Activated naive CD8-positive, alpha-beta T cell (primary cell): ENCODE data around the gene FAM120A.

ENCODE experiments used
- H3K27ac Mint-ChIP-seq: one replicate; pipeline ENCODE4 v1.8.0; 2021; ENCODE audit warnings: mixed read lengths
- H3K27me3 Mint-ChIP-seq: one replicate; pipeline ENCODE4 v1.8.0; 2021; ENCODE audit warnings: mixed read lengths
- H3K36me3 Mint-ChIP-seq: one replicate; pipeline ENCODE4 v1.8.0; 2021; ENCODE audit warnings: mixed read lengths
- H3K4me1 Mint-ChIP-seq: one replicate; pipeline ENCODE4 v1.8.0; 2021; ENCODE audit warnings: low read depth, mixed read lengths
- H3K4me3 Mint-ChIP-seq: one replicate; pipeline ENCODE4 v1.8.0; 2021; ENCODE audit warnings: mild to moderate bottlenecking, mixed read lengths
- H3K9me3 Mint-ChIP-seq: one replicate; pipeline ENCODE4 v1.8.0; 2021; ENCODE audit warnings: low read depth, mixed read lengths

FAM120A gene

DNA sequence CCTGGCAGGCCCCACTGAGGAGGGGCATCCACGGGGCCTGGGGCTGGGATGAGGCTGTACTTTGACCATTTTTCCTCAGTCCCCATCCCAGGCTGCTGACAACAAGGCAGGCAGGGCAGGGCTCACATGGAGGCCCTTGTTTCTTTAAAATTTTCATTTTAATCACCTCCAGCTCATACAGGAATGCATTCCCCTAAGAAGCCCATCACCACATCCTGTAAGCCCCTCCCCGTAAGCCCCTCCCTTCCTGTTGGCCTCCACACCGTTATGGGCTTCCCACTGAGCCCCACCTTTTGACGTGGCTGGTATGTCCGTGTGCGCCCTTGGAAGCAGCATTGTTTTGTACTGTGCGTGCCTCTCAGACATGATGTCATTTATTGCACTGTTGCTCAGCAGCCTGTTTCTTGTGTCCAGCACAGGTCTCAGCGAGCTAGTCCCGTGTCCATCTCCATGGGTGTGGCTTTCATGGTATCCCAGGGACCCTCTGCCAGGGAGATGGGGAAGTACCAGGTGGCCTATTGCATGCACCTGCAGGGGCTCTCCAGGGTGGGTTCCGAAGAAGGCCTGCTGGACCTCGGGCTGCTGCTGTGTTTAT is 147.3 kb downstream of the FAM120A start:
- H3K4me3 Mint-ChIP-seq, result peak overlapping the region; percentile 62
- H3K4me1 Mint-ChIP-seq, result peaks cover 58% of the 10 kb centered on the region
- H3K9me3 Mint-ChIP-seq, result no peaks in the 10 kb centered on the region
- H3K27ac Mint-ChIP-seq, result peak overlapping the region; percentile 34
- H3K27me3 Mint-ChIP-seq, result no peaks in the 10 kb centered on the region
- H3K36me3 Mint-ChIP-seq, result no peaks in the 10 kb centered on the region

DNA sequence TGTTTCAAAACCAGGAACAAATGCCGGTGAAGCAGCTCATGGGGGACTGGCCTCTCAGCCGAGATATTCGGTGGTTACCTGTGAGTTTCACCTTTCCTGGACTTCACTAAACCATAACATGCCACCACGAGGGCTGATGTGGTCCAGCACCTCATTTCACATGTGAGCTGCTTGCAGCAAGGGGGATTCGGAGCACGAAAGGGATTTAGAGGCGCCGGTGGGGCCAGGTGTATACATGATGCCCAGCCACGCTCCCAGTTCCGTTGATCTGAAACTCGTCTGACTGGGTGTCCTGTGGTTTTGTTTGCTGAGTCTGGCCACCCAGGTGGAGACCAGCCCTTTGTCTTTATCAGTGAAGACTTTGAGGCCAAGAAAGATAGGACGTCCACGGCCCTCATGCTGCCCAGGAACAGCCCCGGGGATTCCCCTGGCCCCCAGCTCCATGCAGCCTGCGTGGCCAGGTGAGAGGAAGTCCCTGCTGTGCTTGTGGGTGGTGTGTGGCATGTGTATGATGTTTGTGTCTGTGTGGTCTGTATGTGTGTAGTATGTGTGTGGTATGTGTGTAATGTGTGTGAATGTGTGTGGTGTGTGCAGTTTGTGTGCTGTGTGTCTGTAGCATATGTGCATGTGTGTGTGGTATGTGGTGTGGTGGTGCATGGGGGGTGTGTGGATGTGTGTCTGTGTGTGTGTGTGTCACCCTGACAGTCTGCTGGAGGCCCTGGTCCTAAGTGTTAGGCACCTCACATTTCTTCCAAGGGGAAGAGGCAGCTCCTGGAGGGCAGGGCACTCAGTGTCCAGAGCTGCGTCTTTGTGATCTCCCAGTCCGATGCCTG is 148.3 kb downstream of the FAM120A start:
- Mint-ChIP-seq H3K9me3 (peaks cover 2% of the 10 kb centered on the region), H3K27me3 (no peaks in the 10 kb centered on the region), H3K4me1 (peaks cover 60% of the 10 kb centered on the region), H3K4me3 (peak overlapping the region; percentile 21), H3K27ac (peak overlapping the region; percentile 3), H3K36me3 (peaks cover 2% of the 10 kb centered on the region)

- peak overlapping the region; percentile 2 for H3K4me3 Mint-ChIP-seq
- no peaks in the 10 kb centered on the region for H3K27me3 Mint-ChIP-seq
- peaks cover 3% of the 10 kb centered on the region for H3K9me3 Mint-ChIP-seq
- H3K4me1 Mint-ChIP-seq, result peaks cover 57% of the 10 kb centered on the region
- H3K27ac Mint-ChIP-seq, result peak overlapping the region; percentile 3
- peaks cover 6% of the 10 kb centered on the region for H3K36me3 Mint-ChIP-seq
These were observed 149.0 kb downstream of the FAM120A start for GRCh38 chr9:93600504-93600903.

GRCh38 chr9:93601063-93601462 is 149.6 kb downstream of the FAM120A start:
- Mint-ChIP-seq H3K36me3 (peaks cover 8% of the 10 kb centered on the region), H3K4me3 (no peak overlapping the region), H3K4me1 (peaks cover 52% of the 10 kb centered on the region), H3K27me3 (no peaks in the 10 kb centered on the region), H3K27ac (peak overlapping the region; percentile 61), H3K9me3 (peaks cover 3% of the 10 kb centered on the region)

GRCh38 chr9:93601666-93602065 is 150.2 kb downstream of the FAM120A start:
- peaks cover 3% of the 10 kb centered on the region for H3K9me3 Mint-ChIP-seq
- H3K4me3 Mint-ChIP-seq, result no peak overlapping the region
- peaks cover 49% of the 10 kb centered on the region for H3K4me1 Mint-ChIP-seq
- peaks cover 13% of the 10 kb centered on the region for H3K36me3 Mint-ChIP-seq
- no peak overlapping the region for H3K27ac Mint-ChIP-seq
- H3K27me3 Mint-ChIP-seq, result no peaks in the 10 kb centered on the region

DNA sequence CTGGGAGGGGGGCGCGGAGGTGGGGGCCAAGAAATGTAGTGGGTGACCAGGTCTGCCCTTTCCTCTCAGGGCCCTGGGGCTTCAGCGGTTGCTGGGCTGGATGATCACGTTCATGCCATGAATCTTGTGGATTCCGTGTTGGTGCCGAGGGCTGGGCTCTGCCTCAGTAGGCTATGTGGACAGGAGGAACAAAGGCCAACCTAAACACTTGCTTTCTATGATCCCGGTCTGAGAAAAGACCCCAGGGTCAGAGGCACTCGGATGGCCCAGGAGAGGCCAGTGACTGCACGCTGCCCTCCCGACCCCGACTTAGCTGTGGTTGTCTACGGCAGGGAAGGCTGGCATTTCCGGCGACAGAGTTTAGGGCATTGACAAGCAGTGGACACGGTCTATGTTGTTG is 151.5 kb downstream of the FAM120A start:
- Mint-ChIP-seq H3K4me1 (peaks cover 40% of the 10 kb centered on the region), H3K4me3 (no peak overlapping the region), H3K36me3 (peaks cover 17% of the 10 kb centered on the region), H3K27me3 (no peaks in the 10 kb centered on the region), H3K9me3 (peaks cover 3% of the 10 kb centered on the region), H3K27ac (no peak overlapping the region)

GRCh38 chr9:93603906-93604326 is 152.4 kb downstream of the FAM120A start:
- no peaks in the 10 kb centered on the region for H3K27me3 Mint-ChIP-seq
- peaks cover 3% of the 10 kb centered on the region for H3K9me3 Mint-ChIP-seq
- peaks cover 17% of the 10 kb centered on the region for H3K36me3 Mint-ChIP-seq
- H3K4me3 Mint-ChIP-seq, result no peak overlapping the region
- peaks cover 31% of the 10 kb centered on the region for H3K4me1 Mint-ChIP-seq
- no peak overlapping the region for H3K27ac Mint-ChIP-seq

GRCh38 chr9:93606187-93606586 is 154.7 kb downstream of the FAM120A start:
- Mint-ChIP-seq H3K27me3 (no peaks in the 10 kb centered on the region), H3K4me1 (peaks cover 12% of the 10 kb centered on the region), H3K36me3 (peaks cover 28% of the 10 kb centered on the region), H3K27ac (no peak overlapping the region), H3K9me3 (peaks cover 14% of the 10 kb centered on the region), H3K4me3 (no peak overlapping the region)

- Mint-ChIP-seq H3K9me3 (peaks cover 11% of the 10 kb centered on the region), H3K4me1 (peaks cover 20% of the 10 kb centered on the region), H3K36me3 (peaks cover 28% of the 10 kb centered on the region), H3K27me3 (no peaks in the 10 kb centered on the region), H3K4me3 (no peak overlapping the region), H3K27ac (no peak overlapping the region)
These were observed 158.7 kb downstream of the FAM120A start for GRCh38 chr9:93610206-93610605.

- Mint-ChIP-seq H3K36me3 (peaks cover 15% of the 10 kb centered on the region), H3K27ac (no peak overlapping the region), H3K27me3 (no peaks in the 10 kb centered on the region), H3K4me3 (no peak overlapping the region), H3K4me1 (peaks cover 25% of the 10 kb centered on the region), H3K9me3 (peaks cover 11% of the 10 kb centered on the region)
These were observed 160.7 kb downstream of the FAM120A start for GRCh38 chr9:93612052-93612795.

- H3K27me3 Mint-ChIP-seq, result no peaks in the 10 kb centered on the region
- no peak overlapping the region for H3K4me3 Mint-ChIP-seq
- H3K9me3 Mint-ChIP-seq, result peaks cover 11% of the 10 kb centered on the region
- peaks cover 15% of the 10 kb centered on the region for H3K36me3 Mint-ChIP-seq
- H3K4me1 Mint-ChIP-seq, result peaks cover 28% of the 10 kb centered on the region
- H3K27ac Mint-ChIP-seq, result no peak overlapping the region
These were observed 161.3 kb downstream of the FAM120A start for GRCh38 chr9:93612796-93613154.

- Mint-ChIP-seq H3K9me3 (peaks cover 11% of the 10 kb centered on the region), H3K4me3 (no peak overlapping the region), H3K27me3 (no peaks in the 10 kb centered on the region), H3K4me1 (peaks cover 32% of the 10 kb centered on the region), H3K27ac (no peak overlapping the region), H3K36me3 (peaks cover 15% of the 10 kb centered on the region)
These were observed 161.7 kb downstream of the FAM120A start for GRCh38 chr9:93613174-93613573.

DNA sequence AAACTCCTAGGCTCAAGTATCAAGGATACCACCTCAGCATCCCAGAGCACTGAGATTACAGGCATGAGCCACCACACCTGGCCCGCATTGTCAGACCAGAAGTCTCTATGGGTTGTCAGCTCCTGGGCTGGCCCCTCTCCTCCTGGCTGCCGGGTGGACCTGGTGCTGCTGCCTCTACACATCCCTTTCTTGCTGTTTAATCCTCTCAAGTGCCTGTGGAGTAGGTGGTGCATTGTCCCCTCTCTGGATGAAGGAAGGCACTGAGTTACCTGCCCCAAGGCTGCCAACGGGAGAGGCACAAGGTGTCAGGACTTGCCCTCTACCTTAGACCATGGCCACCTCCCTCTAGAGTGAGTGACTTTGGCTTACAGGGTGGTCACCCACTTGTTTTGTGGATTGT is 162.3 kb downstream of the FAM120A start:
- Mint-ChIP-seq H3K27ac (no peak overlapping the region), H3K4me3 (no peak overlapping the region), H3K9me3 (peaks cover 11% of the 10 kb centered on the region), H3K36me3 (peaks cover 15% of the 10 kb centered on the region), H3K27me3 (no peaks in the 10 kb centered on the region), H3K4me1 (peaks cover 36% of the 10 kb centered on the region)

DNA sequence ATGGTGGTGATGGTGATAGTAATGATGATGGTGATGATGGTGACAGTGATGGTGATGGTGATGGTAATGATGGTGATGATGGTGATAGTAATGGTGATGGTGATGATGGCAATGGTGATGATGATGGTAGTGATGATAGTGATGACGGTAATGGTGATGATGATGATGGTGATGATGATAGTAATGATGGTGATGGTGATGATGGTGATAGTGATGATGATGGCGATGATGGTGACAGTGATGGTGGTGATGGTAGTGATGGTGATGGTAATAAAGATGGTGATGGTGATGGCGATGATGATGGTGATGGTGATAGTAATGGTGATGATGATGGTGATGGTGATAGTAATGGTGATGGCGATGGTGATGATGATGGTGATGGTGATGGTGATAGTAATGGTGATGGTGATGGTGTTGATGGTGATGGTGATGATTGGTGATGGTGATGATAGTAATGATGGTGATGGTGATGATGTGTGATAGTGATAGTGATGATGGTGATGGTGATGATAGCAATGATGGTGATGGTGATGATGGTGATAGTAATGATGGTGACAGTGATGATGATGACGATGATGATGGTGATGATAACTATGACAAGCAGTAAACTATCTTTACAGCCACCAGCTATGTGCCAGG is 163.5 kb downstream of the FAM120A start:
- H3K9me3 Mint-ChIP-seq, result peaks cover 5% of the 10 kb centered on the region
- peaks cover 9% of the 10 kb centered on the region for H3K36me3 Mint-ChIP-seq
- no peak overlapping the region for H3K27ac Mint-ChIP-seq
- H3K4me3 Mint-ChIP-seq, result no peak overlapping the region
- peaks cover 39% of the 10 kb centered on the region for H3K4me1 Mint-ChIP-seq
- H3K27me3 Mint-ChIP-seq, result no peaks in the 10 kb centered on the region
